ENCODE measurements around the gene TIAM1.
A peak's percentile ranks its signal among the peaks of the same experiment; 100 is the strongest.

TIAM1 gene, protein sequence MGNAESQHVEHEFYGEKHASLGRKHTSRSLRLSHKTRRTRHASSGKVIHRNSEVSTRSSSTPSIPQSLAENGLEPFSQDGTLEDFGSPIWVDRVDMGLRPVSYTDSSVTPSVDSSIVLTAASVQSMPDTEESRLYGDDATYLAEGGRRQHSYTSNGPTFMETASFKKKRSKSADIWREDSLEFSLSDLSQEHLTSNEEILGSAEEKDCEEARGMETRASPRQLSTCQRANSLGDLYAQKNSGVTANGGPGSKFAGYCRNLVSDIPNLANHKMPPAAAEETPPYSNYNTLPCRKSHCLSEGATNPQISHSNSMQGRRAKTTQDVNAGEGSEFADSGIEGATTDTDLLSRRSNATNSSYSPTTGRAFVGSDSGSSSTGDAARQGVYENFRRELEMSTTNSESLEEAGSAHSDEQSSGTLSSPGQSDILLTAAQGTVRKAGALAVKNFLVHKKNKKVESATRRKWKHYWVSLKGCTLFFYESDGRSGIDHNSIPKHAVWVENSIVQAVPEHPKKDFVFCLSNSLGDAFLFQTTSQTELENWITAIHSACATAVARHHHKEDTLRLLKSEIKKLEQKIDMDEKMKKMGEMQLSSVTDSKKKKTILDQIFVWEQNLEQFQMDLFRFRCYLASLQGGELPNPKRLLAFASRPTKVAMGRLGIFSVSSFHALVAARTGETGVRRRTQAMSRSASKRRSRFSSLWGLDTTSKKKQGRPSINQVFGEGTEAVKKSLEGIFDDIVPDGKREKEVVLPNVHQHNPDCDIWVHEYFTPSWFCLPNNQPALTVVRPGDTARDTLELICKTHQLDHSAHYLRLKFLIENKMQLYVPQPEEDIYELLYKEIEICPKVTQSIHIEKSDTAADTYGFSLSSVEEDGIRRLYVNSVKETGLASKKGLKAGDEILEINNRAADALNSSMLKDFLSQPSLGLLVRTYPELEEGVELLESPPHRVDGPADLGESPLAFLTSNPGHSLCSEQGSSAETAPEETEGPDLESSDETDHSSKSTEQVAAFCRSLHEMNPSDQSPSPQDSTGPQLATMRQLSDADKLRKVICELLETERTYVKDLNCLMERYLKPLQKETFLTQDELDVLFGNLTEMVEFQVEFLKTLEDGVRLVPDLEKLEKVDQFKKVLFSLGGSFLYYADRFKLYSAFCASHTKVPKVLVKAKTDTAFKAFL (N-terminal part only)

DNA sequence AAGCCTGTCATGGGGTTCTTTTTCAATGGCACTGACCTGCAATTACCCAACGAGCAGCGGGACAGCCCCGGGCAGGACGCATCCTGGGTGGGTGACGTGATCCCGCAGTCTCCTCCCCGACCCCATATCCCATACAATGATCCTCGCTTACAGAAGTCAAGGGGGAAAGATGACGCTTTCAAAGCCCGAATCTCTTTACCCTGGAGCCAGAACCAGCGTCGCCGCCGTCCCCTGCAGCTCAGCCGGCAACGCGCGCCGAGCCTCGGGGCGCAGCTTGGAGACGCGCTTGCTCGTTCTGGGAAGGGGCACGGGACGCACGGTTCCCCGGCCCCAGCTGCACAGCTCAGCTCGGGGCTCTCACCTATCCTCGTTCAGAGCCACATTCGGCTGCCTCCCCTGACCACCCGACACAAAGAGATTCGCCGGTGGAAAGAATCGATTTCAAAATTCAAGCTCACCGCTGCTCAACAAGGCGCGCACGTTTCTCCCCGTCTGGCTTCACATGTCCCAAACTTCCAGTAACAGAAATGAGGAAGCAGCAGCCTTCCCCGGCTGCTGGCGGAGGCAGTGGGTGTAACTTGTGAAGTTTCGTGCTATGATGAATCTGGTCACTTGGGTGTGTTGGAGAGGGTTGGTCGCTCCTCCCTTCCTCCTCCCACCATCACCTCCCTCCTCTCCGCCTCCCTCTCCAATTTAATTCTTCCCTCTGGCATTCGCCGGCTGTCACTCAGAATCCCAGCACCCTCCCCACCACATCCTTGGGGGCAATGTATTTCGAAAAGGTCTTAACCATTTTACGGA, at the start of gene TIAM1:
TSS of gene TIAM1 (minus strand) at position 582 of the 801 bp plus-strand sequence. CDS start 77,289 bp downstream, outside the sequence.
- H3K4me3 ChIP-seq (ENCODE audit: low read length) = peak within 1 kb of the TSS; percentile 6
- no peak for TF ChIP-seq ZNF274 (IDR thresholded peaks at IDR 0.05; ENCODE audit: low read depth, low read length)

DNA sequence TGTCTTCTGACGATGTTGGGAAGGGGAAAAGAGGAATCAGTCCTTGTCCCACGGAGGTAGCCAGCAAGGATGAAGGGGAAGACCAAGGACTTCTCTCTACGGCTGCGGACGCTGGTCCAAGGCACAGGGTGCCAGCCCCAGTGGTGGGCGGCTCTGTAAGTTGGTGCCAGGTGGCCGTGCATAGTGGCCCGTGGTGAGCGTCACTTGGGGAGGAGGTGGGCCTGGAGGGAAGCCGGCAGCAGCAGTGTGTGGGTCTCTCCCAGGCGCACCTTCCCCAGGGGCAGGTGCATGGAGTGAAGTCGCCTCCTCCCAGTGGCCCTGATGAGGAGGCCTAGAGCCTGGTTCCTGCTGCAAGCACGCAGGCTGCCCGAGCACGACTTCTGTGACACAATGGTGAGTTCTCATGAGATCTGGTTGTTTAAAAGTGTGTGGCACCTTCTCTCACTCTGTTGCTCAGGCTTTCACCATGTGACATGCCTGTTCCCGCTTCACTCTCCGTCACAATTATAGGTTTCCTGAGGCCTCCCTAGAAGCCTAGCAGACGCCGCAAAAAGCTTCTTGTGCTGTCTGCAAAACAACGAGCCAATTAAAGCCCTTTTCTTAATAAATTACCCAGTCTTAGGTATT, 43.6 kb upstream of the TIAM1 start:
- no peak overlapping the region for H3K4me3 ChIP-seq (ENCODE audit: low read length)
- TF ChIP-seq ZNF274 (IDR thresholded peaks at IDR 0.05; ENCODE audit: low read depth, low read length) = no peak

DNA sequence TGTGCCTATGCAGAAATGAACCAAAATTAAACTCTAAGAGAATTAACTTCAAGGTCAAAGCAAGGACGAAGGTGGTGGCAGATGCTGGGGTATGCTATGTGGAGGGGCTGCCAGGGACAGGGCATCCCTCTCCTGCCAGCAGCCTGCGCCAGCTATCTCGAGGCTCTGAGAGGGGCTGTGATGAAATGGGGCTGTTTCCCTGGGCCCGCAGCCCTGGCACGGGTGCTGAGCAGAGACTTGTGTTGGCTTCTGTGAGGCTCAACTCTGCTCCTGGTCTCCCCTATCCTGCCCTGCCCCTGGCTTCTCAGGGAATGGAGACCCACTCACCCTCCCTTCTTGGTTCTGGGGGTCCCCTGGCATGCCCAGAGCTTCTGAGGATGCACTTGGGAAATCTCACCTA, 41.9 kb upstream of the TIAM1 start:
- H3K4me3 ChIP-seq (ENCODE audit: low read length) = no peak overlapping the region
- no peak for TF ChIP-seq ZNF274 (IDR thresholded peaks at IDR 0.05; ENCODE audit: low read depth, low read length)

DNA sequence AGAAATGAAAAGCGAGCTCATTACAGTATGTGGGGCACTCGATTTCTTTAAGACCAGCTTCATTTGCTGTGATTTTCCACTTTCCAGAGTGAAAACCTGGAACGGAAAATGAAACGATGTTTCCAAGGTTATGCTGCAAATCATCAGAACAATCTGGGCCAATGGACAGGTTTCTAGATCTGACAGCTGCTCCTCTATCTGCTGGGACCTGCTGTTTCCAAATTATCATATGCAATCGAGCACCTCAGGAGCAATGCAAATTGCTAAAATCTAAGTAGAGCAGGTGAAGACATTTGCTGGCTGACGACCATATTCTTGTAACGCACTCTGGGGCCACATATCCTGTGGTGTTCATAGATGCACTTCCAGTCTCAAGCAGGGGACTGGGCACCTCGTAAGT, 39.7 kb upstream of the TIAM1 start:
- TF ChIP-seq ZNF274 (IDR thresholded peaks at IDR 0.05; ENCODE audit: low read depth, low read length) = no peak
- no peak overlapping the region for H3K4me3 ChIP-seq (ENCODE audit: low read length)

DNA sequence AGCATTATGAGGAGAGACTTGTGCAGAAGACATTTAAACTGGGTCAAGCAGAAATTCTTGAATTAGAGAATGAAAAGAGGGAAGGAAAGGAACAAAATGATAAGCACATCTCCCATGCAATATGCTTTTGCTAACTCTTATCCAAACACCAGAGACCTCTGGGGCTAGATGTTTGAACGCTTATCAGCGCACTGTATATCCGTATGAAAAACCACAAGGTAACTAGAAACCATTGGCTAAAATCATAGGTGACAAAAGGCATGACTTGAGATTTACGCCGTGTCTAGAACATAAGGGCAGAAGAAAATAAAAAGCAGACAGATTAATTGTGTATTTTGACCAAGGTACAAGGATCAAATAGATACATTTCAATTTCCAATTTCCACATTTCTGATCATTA, 38.0 kb upstream of the TIAM1 start:
- no peak overlapping the region for H3K4me3 ChIP-seq (ENCODE audit: low read length)
- no peak for TF ChIP-seq ZNF274 (IDR thresholded peaks at IDR 0.05; ENCODE audit: low read depth, low read length)

DNA sequence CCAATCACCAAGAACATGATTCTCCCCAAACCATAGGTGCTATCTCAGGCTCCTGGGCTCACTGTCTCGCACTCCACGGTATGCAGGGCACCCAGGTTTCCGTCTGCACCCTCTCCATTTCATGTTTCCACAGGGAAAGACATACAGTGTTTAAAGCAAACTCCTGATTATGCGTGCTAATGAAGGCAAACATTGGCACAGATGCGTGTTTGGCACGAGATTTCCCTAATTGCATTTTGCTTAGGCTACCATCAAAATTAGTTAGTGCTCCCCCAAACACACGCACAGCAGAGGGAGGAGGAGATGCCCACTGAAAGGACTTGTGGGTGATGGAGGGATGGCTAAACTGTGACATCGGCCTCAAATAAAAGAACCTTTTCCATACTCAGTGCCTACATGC, 32.2 kb upstream of the TIAM1 start:
- TF ChIP-seq ZNF274 (IDR thresholded peaks at IDR 0.05; ENCODE audit: low read depth, low read length) = no peak
- H3K4me3 ChIP-seq (ENCODE audit: low read length) = no peak overlapping the region

DNA sequence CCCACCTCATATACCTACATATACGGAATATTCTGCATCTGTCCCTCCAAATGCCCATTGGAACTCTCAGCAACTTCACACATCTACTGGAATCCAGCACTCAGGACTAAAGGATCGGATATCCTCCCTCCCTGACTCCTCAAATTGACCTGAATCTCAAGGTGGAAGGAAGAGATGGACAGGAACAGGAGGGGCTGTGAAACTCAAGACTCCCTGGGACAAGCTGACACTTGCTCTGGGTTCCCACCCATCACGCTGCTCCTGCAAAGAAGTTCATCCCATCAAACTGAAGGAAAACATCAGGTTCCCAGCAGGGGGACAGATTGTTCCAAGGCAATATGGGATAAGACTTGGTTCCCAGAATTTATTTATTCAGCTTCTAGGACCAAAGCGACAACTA, 30.3 kb upstream of the TIAM1 start:
- TF ChIP-seq ZNF274 (IDR thresholded peaks at IDR 0.05; ENCODE audit: low read depth, low read length) = no peak
- no peak overlapping the region for H3K4me3 ChIP-seq (ENCODE audit: low read length)

DNA sequence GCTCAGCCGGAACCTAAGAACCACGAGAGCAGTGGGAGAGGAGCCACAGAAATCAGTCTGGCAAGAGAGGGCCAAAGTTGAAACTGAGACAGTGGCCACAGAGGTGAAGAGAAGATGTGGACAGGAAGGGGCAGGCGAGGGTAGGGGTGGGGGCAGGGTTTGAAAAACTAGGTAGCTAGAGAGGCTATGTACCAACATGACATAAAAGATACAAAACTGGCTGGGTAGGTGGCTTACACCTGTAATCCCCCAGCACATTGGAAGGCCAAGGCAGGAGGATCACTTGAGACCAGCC, 28.4 kb upstream of the TIAM1 start:
- no peak overlapping the region for H3K4me3 ChIP-seq (ENCODE audit: low read length)
- TF ChIP-seq ZNF274 (IDR thresholded peaks at IDR 0.05; ENCODE audit: low read depth, low read length) = no peak

DNA sequence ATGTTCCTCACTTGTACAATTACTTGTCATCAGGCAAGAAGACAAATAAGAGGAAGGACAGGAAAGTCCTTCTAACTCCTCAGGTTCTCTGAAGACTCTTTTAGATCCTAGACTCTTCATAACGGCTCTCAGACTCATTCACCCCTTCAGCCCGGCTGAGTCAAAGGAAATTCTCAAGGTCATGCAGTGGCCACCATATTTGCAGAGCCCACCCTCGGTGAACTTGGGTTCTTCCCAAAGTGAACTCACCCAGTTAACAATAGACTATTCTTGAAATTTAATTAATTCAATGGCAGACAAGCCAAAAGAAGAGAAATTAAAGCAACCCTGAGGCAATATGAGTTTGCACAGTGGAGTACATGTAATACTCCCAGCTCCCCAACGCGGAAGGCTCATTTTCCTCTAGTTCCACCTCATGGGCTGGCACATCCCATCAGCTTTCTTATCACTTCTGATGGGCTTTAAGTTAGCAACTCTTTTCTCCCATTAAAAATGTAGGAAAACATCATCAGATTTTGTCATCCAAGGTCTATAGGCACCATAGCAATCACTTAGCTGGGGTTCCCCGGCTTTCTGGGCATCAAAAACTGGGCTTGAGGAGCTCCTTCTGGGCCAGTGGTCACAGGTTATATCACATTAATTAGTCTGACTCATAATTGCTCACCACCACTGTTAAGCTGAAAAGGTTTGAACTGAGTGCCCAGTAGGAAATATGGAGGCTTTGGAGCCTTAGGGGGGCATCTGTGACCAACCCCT, 27.8 kb upstream of the TIAM1 start:
- H3K4me3 ChIP-seq (ENCODE audit: low read length) = no peak overlapping the region
- TF ChIP-seq ZNF274 (IDR thresholded peaks at IDR 0.05; ENCODE audit: low read depth, low read length) = no peak

DNA sequence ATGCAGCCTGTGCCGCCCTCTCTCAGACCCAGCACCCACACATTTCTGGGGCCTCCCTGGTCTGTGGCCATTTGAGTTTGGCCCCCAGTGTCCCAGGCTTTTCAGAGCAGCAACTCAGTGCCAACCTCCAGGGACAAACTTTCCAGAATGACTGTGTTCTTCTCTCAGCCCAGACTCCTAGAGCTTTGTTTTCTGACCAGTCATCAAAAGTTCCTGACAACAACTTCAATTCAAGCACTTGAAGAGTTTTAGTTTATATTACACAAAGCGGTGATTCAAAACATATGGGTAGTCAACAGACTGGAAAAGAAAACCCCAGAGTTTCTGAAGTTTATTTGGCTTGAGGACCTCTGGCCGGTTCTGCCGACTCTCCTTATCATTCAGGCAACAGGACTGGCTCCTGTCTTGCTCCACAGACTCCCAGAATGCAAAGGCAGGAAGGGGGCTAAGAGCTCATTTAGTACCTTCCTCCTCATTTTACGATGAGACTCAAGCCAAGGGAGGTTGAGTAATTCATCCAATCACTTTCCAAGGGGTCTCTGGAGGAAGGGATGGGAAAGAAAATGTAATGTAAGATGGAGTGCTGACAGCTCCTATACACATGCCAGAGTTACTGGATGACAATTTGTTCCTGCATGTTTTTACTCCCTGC, 27.0 kb upstream of the TIAM1 start:
- H3K4me3 ChIP-seq (ENCODE audit: low read length) = no peak overlapping the region
- no peak for TF ChIP-seq ZNF274 (IDR thresholded peaks at IDR 0.05; ENCODE audit: low read depth, low read length)

DNA sequence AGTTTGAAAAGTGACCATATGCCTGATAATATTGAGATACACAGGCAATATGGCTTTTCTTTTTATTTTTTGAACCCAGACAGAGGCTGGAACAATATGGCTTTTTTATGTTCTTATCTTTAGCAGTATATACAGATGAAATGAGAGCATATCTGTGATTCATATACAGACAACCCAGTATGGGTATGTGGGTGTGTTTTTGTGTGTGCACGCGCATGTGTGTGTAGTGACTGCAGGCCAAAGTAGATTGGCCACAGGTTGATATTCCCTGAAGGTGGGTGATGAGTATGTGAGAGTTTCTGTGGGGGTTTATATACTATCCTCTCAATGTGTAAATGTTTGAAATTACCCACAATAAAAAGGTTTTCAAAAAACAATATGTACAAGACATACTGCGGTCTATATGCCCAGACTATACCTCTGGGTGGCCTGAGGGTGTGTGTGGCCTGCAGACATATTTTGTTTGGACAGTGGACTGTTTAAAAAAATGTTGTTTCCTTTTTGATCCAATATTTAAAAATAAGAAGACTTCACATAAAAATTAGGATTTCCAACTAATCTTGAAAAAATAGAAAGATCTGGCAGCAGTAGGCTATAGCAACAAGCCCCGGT, 26.3 kb upstream of the TIAM1 start:
- TF ChIP-seq ZNF274 (IDR thresholded peaks at IDR 0.05; ENCODE audit: low read depth, low read length) = no peak

DNA sequence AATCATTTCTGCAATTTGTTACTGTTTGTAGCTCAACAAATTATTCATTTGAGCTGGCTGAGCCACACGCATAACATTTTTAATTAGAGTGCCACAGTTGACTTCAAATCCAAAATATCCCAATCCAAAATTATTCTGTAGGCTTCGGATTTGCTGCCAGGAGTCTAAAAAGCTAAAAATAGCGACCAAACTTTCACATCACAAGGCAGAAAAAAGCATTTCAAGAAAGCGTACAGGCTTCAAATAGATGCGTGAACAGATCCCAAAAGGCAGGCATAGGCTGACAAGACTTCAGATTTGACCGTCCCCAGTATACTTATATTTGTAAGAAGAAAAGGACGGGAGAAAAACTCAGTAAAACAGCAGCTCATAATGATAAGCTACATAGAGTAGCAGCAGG, 24.3 kb upstream of the TIAM1 start:
- no peak for TF ChIP-seq ZNF274 (IDR thresholded peaks at IDR 0.05; ENCODE audit: low read depth, low read length)
- H3K4me3 ChIP-seq (ENCODE audit: low read length) = no peak overlapping the region

More for the DNA sequence above, 26.3 kb upstream of the TIAM1 start:
- no peak overlapping the region for H3K4me3 ChIP-seq (ENCODE audit: low read length)
